Hematopoietic multipotent progenitor cell treated with erythropoietin and hydrocortisone succinate and interleukin-3 and kit ligand, for 15 days (in vitro differentiated cells): Measurements from ENCODE around the gene PPP5C.
"Not testable (repeated sequence)": the region's sequence is repeated elsewhere in the genome, so short reads cannot be mapped to it uniquely, and the experiment has no call there.

Experiments used
- DNase-seq: peaks from one replicate; pipeline ENCODE4 v3.0.0-alpha.2; 2015; ENCODE audit warnings: low spot score

Gene PPP5C

DNA sequence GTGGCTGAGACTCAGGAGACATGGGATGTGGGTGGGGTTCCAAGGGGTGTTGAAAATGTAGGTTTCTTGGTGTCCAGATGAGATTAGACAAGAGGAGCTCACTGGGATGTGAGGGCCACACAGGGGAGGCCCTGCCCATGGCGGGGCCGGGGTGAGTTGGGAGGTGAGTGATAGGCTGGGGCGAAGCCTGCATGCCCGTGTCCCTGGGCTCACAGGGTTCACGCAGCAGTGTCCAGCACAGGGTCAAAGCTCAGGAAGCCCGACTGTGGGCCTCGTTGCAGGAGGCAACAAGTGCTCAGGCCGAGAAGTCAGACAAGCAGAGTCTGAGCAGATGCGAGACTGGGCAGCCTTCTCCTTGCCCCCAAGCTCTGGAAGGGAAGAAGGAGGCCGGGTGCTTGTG lies 39.3 kb downstream of the PPP5C start:
- no peak for DNase-seq

DNA sequence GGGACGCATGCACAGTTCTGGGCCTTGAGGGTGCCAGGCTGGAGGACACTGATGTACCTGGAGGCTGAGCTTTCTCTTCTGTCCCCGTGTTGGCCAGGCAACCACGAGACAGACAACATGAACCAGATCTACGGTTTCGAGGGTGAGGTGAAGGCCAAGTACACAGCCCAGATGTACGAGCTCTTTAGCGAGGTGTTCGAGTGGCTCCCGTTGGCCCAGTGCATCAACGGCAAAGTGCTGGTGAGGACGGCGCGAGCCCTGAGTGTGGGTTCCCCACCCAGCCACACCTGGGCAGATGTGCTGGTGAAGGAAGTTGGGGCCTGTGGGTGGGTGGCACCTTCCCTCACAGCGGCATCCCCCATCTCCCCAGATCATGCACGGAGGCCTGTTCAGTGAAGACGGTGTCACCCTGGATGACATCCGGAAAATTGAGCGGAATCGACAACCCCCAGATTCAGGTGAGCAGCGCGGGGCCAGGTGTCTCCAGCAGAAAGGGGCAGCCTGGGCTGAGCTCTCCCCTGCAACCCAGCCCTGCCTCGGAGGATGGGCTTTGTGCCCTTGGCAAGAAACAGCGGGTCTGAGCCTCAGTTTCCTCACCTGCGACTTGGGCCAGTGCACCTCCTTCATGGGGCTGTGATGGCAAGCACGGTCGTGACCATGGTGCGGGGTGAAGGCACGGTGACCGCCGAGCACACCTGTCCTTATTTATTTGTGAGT lies 40.3 kb downstream of the PPP5C start:
- DNase-seq: no peak

DNA sequence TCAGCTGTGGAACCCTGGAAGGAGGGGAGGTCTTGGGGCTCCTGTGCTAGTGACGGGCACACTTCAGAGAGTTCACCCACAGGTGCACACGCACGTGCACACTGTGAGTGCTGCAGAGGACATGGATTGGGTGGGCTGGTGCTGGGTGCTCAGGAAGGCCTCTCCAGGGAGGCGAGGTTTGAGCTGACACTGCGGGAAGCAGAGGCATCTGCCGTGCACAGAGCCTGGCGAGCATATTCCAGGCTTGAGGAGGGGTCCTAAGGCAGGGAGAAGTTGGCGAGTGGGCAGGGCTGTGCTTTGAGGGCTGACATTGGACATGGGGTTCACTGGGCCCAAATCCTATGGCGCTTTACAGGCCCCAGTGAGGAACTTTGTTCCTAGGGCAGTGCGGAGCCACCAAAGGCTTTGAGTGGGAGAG lies 40.8 kb downstream of the PPP5C start:
- DNase-seq: no peak

- DNase-seq: no peak
These were observed 41.6 kb downstream of the PPP5C start for GRCh38 chr19:46388311-46389095.

- no peak for DNase-seq
These were observed 43.4 kb downstream of the PPP5C start for GRCh38 chr19:46390121-46390858.

GRCh38 chr19:46390866-46391265 lies 44.0 kb downstream of the PPP5C start:
- no peak for DNase-seq

GRCh38 chr19:46391296-46392251 lies 44.7 kb downstream of the PPP5C start:
- no peak for DNase-seq

- DNase-seq: no peak
These were observed 45.4 kb downstream of the PPP5C start for GRCh38 chr19:46392252-46392801.

DNA sequence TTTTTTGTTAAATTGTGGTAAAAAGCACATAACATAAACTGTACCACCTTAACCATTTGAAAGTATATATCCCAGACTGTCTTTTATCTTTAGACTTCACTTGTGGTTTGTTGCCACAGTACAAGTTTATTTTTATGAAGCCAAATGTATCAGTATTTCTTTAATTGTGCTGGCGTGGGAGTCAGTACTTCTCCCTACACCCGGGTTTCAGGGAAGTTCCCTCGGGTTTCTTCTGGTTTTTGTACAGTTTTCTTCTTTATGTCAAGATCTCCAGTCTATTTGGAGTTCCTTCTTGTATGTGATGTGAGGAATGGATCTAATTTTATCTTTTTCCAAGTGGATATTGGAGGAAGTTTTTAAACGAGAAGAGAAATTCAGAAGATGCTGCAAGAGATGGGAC lies 46.0 kb downstream of the PPP5C start:
- no peak for DNase-seq

DNA sequence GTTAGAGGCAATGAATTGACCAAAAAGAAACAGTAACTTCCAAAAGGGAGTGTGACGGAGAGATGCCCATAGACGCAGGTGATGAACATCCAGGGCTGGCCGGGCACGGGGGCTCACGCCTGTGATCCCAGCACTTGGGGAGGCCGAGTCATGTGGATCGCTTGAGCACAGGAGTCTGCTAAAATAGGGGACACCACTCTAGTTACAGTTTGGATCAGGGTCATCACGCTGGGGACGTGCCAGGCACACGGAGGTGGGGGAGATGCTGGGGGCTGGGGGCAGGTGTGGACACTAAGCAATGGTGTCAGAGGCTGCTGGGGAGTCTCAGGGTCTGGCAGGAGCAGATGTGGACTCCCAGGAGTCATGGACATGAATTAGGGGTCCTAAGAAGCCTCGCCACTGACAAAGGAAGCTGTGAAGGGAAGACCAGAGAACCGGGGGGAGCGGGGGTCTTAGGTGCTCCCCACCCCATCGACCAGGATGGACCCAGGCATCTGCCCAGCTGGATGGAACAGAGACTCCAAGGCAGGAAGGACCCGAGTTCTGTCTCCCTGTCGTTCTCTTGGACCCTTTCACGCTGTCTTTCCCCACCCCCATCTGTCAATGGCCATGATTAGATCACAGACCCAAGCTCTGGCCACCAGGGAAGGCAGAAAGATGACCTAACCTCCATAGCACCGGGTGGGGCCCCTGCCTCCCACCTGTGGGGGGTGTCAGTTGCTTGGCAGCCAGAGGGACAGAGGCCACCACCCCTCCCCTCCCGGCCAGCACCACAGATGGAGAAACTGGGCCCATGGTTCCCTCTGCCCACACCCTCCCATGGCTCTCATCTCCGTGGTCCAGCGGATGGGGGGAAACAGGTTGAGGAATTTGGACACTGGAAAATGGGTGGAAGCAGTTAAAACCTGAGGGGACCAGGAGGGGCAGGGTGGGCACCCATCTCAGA lies 46.8 kb downstream of the PPP5C start:
- no peak for DNase-seq

GRCh38 chr19:46394402-46394797 lies 47.5 kb downstream of the PPP5C start:
- no peak for DNase-seq

- not testable (repeated sequence) for DNase-seq
These were observed 51.1 kb downstream of the PPP5C start for GRCh38 chr19:46397801-46398479.

DNA sequence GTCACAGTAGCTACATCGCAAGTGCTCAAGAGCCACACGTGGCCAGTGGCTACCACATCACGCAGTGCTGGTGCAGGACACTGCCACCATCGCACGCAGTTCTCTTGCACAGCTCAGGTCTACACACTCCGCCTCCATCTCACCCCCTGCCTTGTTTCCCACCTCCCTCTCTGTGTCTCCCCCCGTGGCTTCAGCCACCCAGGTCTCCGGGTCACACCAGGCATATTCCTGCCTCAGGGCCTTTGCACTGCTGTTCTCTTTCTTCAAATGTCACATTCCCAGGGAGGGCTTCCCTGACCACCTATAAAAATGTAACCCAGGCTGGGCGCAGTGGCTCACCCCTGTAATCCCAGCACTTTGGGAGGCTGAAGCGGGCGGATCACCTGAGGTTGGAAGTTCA lies 55.8 kb downstream of the PPP5C start:
- no peak for DNase-seq

GRCh38 chr19:46404055-46404752 lies 57.3 kb downstream of the PPP5C start:
- DNase-seq: no peak

DNA sequence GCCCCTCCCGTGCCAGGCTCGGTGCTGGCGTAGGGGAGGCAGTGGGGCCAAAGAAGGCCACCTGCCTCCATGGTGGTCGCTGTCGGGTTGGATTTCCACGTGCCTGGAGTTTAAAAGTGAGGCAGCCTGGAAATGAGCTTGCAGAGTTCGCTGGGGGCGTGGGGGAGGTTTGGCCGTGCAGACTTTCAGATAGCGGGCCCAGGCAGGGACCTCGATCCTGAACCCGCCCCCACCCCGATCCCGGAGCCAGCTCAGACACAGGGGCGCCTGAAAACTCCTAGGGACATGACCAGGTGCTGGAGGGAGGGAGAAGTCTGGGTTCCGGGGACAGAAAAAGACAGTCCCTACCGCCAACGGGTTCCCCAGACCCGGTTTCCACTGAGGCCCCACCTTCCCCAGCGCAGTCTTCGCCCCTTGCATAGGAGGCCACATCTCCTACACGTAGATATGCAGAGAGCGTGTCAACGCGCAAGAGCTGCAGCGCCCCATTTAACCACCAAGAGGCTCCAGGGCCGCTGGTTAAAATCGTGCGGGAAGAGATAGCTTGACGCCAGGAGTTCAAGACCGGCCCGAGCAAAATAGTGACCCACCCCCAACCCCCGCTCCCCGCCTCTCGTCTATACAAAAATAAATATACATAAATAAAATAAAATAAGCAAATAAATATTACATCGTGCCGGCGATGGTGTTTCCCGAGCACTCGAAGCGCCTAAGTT lies 58.0 kb downstream of the PPP5C start:
- no peak for DNase-seq

DNA sequence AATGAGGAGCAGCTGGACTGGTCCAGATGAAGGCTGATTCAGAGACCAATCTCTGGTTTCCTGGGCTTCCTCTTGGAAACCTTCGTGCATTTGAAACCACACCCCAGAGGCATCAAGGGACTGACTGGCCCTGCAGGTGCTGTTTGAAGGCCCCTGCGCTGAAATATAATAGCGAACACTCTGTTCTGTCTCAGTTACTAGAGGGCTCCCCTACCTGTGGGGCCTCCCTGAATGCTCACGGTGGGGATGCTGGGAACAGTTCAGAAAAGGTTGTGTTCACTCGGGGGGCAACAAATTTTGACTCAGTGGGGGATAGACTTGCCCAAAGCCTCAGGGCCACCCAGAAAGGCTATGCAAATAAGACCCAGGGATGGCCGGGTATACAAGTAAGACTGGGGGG lies 60.1 kb downstream of the PPP5C start:
- no peak for DNase-seq

DNA sequence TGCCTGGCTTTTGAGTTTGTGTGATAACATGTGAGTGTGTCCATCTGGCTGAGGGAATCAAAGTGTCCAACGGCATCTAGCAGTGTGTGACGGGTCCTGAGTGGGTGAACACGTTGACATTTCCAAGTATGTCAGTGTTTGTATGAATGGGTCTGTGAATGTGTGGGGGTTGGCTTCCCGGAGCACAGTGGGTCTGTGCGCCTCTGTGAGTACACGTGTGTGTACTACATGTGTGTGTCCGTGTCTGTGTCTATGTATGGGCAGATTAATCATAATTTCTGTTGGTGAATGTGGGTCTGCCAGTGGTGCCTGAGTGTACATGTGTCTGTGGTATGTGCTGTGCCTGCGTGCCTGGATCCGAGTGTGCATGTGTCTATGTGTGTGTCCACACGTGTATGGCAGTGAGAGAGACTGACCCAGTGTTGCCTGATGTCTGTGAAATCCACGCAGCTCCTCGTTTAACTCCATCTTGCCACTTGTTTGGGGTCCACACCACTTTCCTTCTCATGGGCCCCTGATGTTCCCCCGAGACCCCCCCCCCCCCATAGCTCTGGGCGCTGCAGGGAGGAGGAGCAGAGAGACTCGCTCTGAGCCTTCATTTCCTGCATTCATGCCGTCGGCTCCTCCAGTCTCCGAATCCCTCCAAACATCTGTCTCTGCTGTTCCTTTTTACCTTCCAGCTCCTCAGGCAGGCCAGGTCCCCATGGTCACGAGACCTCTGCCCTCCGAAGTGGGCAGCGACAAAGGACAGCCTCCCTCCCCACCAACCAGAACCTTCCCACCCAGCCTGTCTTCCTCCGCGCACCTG lies 61.2 kb downstream of the PPP5C start:
- DNase-seq: no peak

GRCh38 chr19:46408664-46409039 lies 61.8 kb downstream of the PPP5C start:
- DNase-seq: no peak
